HepG2 (cell line): Measurements from ENCODE around the gene MCEE. TPM values are rescaled to one million over a fixed set of nuclear protein-coding genes. Genes with fewer than 3 reads are reported as not detected.

ENCODE experiments used
- BCL3 ChIP-seq: sonication (generic); formaldehyde crosslinking; IDR thresholded peaks from 2 replicates; pipeline ENCODE4 v1.5.1; 2020; ENCODE audit warnings: mild to moderate bottlenecking, missing genetic modification reagents, moderate library complexity
- BCL6 ChIP-seq: IDR thresholded peaks from 2 replicates; pipeline ENCODE4 v1.6.1; 2016; ENCODE audit warnings: missing genetic modification reagents, missing compliant biosample characterization
- DNMT1 ChIP-seq: sonication (generic); formaldehyde crosslinking; IDR thresholded peaks from 2 replicates; pipeline ENCODE4 v1.5.1; 2020; ENCODE audit warnings: mild to moderate bottlenecking, missing genetic modification reagents
- ETV6 ChIP-seq: sonication (generic); formaldehyde crosslinking; conservative IDR thresholded peaks from 2 replicates; pipeline ENCODE4 v1.4.0; 2020; ENCODE audit warnings: missing genetic modification reagents
- FOXA3 ChIP-seq: IDR thresholded peaks from 2 replicates; pipeline ENCODE4 v1.6.1; 2016; ENCODE audit warnings: missing genetic modification reagents, missing compliant biosample characterization
- KAT8 ChIP-seq: IDR thresholded peaks from 2 replicates; pipeline ENCODE4 v1.6.1; 2016; ENCODE audit warnings: missing genetic modification reagents, missing compliant biosample characterization
- MAF1 ChIP-seq: sonication (generic); formaldehyde crosslinking; IDR thresholded peaks from 2 replicates; pipeline ENCODE4 v1.5.0; 2020; ENCODE audit warnings: missing genetic modification reagents, borderline replicate concordance
- MZF1 ChIP-seq: sonication (generic); formaldehyde crosslinking; IDR thresholded peaks from 2 replicates; pipeline ENCODE4 v1.8.1; 2023; ENCODE audit warnings: mild to moderate bottlenecking, missing genetic modification reagents, borderline replicate concordance
- NFAT5 ChIP-seq: sonication (generic); formaldehyde crosslinking; IDR thresholded peaks from 2 replicates; pipeline ENCODE4 v1.4.0; 2020; ENCODE audit warnings: missing genetic modification reagents
- PLRG1 ChIP-seq: fragments of 450-650 bp; conservative IDR thresholded peaks from 2 replicates; pipeline ENCODE4 v1.6.1; 2016
- PTBP1 ChIP-seq: fragments of 200-400 bp; formaldehyde crosslinking; IDR thresholded peaks from 2 replicates; pipeline ENCODE4 v1.6.1; 2018; ENCODE audit warnings: low read length, low read depth; ENCODE audit not compliant: poor library complexity, severe bottlenecking
- RCOR2 ChIP-seq: IDR thresholded peaks from 2 replicates; pipeline ENCODE4 v1.6.1; 2016; ENCODE audit warnings: missing biosample characterization, missing genetic modification reagents
- YY1 ChIP-seq: IDR thresholded peaks from 2 replicates; pipeline ENCODE4 v1.6.1; 2011; ENCODE audit warnings: low read length, low read depth, moderate library complexity, mild to moderate bottlenecking; ENCODE audit not compliant: insufficient read depth, insufficient replicate concordance
- ZBTB34 ChIP-seq: sonication (generic); formaldehyde crosslinking; IDR thresholded peaks from 2 replicates; pipeline ENCODE4 v1.8.0; 2022; ENCODE audit warnings: mild to moderate bottlenecking, missing genetic modification reagents
- ZNF10 ChIP-seq: sonication (generic); formaldehyde crosslinking; IDR thresholded peaks from 2 replicates; pipeline ENCODE4 v1.4.0; 2020; ENCODE audit warnings: mild to moderate bottlenecking, low read depth, missing genetic modification reagents, borderline replicate concordance
- ZNF121 ChIP-seq: sonication (generic); formaldehyde crosslinking; IDR thresholded peaks from 2 replicates; pipeline ENCODE4 v1.5.0; 2020; ENCODE audit warnings: mild to moderate bottlenecking, missing genetic modification reagents
- ZNF30 ChIP-seq: sonication (generic); formaldehyde crosslinking; IDR thresholded peaks from 2 replicates; pipeline ENCODE4 v1.5.0; 2020; ENCODE audit warnings: mild to moderate bottlenecking, missing genetic modification reagents
- ZNF468 ChIP-seq: sonication (generic); formaldehyde crosslinking; IDR thresholded peaks from 2 replicates; pipeline ENCODE4 v1.8.0; 2022; ENCODE audit warnings: mild to moderate bottlenecking, moderate library complexity, missing genetic modification reagents
- ZNF672 ChIP-seq: sonication (generic); formaldehyde crosslinking; IDR thresholded peaks from 2 replicates; pipeline ENCODE4 v1.8.1; 2022; ENCODE audit warnings: missing genetic modification reagents
- ZNF674 ChIP-seq: sonication (generic); formaldehyde crosslinking; IDR thresholded peaks from 2 replicates; pipeline ENCODE4 v1.5.0; 2020; ENCODE audit warnings: low read depth, mild to moderate bottlenecking, missing genetic modification reagents
- ZNF709 ChIP-seq: sonication (generic); formaldehyde crosslinking; IDR thresholded peaks from 2 replicates; pipeline ENCODE4 v1.5.0; 2020; ENCODE audit warnings: mild to moderate bottlenecking, missing genetic modification reagents
- polyA plus RNA-seq, 8 experiments: library from polyadenylated mRNA; depleted of rRNA in 3 of 8; stranded (reverse) in 7 of 8; unstranded in 1 of 8; fragments of >200 nt; fragmentation: Illumina TruSeq in 4 of 8; extraction: Trizol in 4 of 8; gene quantifications; 2 replicates each; pipeline versions ENCODE4 v1.2.1 to v1.2.3, GENCODE V29; 2011 to 2016; ENCODE audit warnings: low read depth in 4 of 8, missing spikeins in 1 of 8, mixed read lengths in 1 of 8; ENCODE audit not compliant: insufficient read depth in 1 of 8
- total RNA-seq, 5 experiments: library from RNA; depleted of rRNA; stranded (reverse); fragments of >200 nt; fragmentation: Illumina TruSeq; extraction: Trizol; gene quantifications; 2 replicates each; pipeline ENCODE4 v1.2.3, GENCODE V29; 2016; ENCODE audit warnings: low read depth in 1 of 5
- TF ChIP-seq, protein P1 (sequence below): sonication (generic); formaldehyde crosslinking; IDR thresholded peaks from 2 replicates; pipeline ENCODE4 v1.4.0; 2020; ENCODE audit warnings: missing genetic modification reagents, low read depth, mild to moderate bottlenecking, borderline replicate concordance

MCEE gene
- total and polyA plus RNA-seq, 2 of the 13 experiments (the other 11 are each of a cell fraction or from before 2014, with no cell fraction given) = 32.0 to 66.9 TPM

- TF ChIP-seq ZBTB34 (CRISPR knock-in tag) = no peak; the same call in 1 of the 2 replicates
- TF ChIP-seq ZNF121 (CRISPR knock-in tag) = peak; percentile 92
- TF ChIP-seq ZNF709 (CRISPR knock-in tag) = peak; percentile 89
- peak; percentile 64 for TF ChIP-seq BCL6 (CRISPR knock-in tag)
- peak; percentile 91 for TF ChIP-seq ETV6
- peak; percentile 80 for TF ChIP-seq DNMT1 (CRISPR knock-in tag)
- TF ChIP-seq ZNF468 (CRISPR knock-in tag) = peak; percentile 93; the same call in 1 of the 2 replicates
- TF ChIP-seq BCL3 = peak; percentile 95
- no peak for TF ChIP-seq ZNF672 (CRISPR knock-in tag)
- no peak for TF ChIP-seq PTBP1
- no peak for TF ChIP-seq ZNF10
- TF ChIP-seq ZNF674 (CRISPR knock-in tag) = peak; percentile 97; the same call in 1 of the 2 replicates
- TF ChIP-seq MAF1 = peak; percentile 65; the same call in 1 of the 2 replicates
- TF ChIP-seq, protein P1, sequence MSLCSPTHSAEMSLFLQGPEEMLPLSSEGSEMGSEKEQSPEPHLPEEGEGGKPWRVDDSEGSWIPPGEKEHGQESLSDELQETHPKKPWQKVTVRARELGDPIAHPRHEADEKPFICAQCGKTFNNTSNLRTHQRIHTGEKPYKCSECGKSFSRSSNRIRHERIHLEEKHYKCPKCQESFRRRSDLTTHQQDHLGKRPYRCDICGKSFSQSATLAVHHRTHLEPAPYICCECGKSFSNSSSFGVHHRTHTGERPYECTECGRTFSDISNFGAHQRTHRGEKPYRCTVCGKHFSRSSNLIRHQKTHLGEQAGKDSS (CRISPR knock-in tag) = peak; percentile 78; the same call in 1 of the 2 replicates
- peak; percentile 96 for TF ChIP-seq YY1
- 0 out of 2 replicates have a peak, but pooled peaks have one; percentile 75 for TF ChIP-seq MZF1 (CRISPR knock-in tag)
- peak; percentile 97 for TF ChIP-seq ZNF30 (CRISPR knock-in tag)
- peak; percentile 62 for TF ChIP-seq FOXA3 (CRISPR knock-in tag)
- TF ChIP-seq NFAT5 (CRISPR knock-in tag) = peak; percentile 96
- 0 out of 2 replicates have a peak, but pooled peaks have one; percentile 18 for TF ChIP-seq RCOR2 (CRISPR knock-in tag)
- no peak for TF ChIP-seq PLRG1
- peak; percentile 95 for TF ChIP-seq KAT8
Measured at GRCh38 chr2:71130152-71130904, at the start of gene MCEE, which contains the start of gene MPHOSPH10 (continued).
